Left ventricle myocardium inferior (tissue), 1 donor: ENCODE measurements around the gene RAB40C. TPM values are rescaled to one million over a fixed set of nuclear protein-coding genes. Genes with fewer than 3 reads are reported as not detected.

Experiments used
- DNase-seq: peaks from one replicate; pipeline ENCODE4 v3.0.0-alpha.2; 2020
- H3K27ac ChIP-seq: fragments of 200-600 bp; replicated peaks from 2 replicates; pipeline ENCODE4 v1.8.0; 2021
- H3K27me3 ChIP-seq: fragments of 200-600 bp; 2 replicates; pipeline ENCODE4 v1.8.0; 2021; ENCODE audit warnings: low read depth
- H3K36me3 ChIP-seq: fragments of 200-600 bp; 2 replicates; pipeline ENCODE4 v1.8.0; 2021
- H3K4me1 ChIP-seq: fragments of 200-600 bp; 2 replicates; pipeline ENCODE4 v1.8.0; 2021
- H3K4me3 ChIP-seq: fragments of 200-600 bp; 2 replicates; pipeline ENCODE4 v1.8.0; 2021; ENCODE audit warnings: mild to moderate bottlenecking, moderate library complexity
- H3K9me3 ChIP-seq: fragments of 200-600 bp; replicated peaks from 2 replicates; pipeline ENCODE4 v1.8.0; 2021
- intact Hi-C: fragments of 100-400 bp; cut with micrococcal nuclease; formaldehyde crosslinking; loops from one replicate; pipeline ENCODE4 v1.11.0; 2022
- long read RNA-seq: library from polyadenylated mRNA; unstranded; transcript quantifications from one replicate; pipeline ENCODE4 v2.0.0, GENCODE V29; 2021
- total RNA-seq: library from RNA; stranded (reverse); fragmentation: NEBNext Ultra II Directional; extraction: Animal tissue kit (Norgen Biotek cat#: 25700); gene quantifications from one replicate; pipeline ENCODE4 v1.2.1, GENCODE V29; 2021
- TF ChIP-seq, protein P1 (sequence below): fragments of 200-600 bp; IDR thresholded peaks from 2 replicates; pipeline ENCODE4 v1.8.0; 2021; ENCODE audit warnings: antibody characterized with exemption, mild to moderate bottlenecking, borderline replicate concordance
- donor health status: DM: no; HTN: yes; CAD: no; lungs with severe emphysema.

Gene RAB40C
- 10.3 TPM for total RNA-seq
- long read RNA-seq, transcript RAB40C-201 (6 exons, 2,699 nt) = major isoform, 15 of 45 reads
- long read RNA-seq, transcript RAB40C-204 (7 exons, 2,569 nt) = minor isoform, 11 of 45 reads
- long read RNA-seq, partial matches to known transcripts = 3 of 45 reads
- long read RNA-seq, other reads (novel, unspliced or antisense) = 13 of 45 reads

DNA sequence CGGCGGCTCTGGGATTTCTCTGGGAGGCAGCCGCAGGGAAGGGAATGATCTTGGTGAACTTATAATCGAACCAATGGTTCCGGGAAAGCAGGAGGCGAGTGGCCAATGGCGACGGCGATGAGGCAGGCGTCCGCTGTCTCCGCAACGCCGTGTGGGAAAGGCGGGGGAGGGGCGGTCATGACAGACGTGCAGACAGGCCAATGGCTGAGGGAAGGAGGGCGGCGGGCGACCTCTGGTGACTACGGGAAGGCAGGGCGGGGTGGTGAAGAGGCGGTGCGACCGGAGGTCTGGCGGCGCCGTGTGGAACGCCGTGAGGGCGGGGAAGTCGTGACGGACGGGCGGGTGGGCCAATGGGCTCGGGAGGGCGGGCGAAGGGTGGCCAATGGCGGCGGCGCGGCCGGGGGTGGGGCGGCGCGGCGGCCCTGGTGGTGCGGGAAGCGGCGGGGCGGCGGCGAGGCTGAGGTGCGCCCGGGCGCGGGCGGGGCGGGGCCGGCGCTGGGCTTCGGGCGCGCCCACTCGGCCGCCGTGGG, at the start of gene RAB40C:
TSS of gene RAB40C (plus strand) at position 409 of the 530 bp plus-strand sequence. CDS start 226 bp downstream, outside the sequence.
- Histone ChIP-seq H3K27ac (peak within 1 kb of the TSS; percentile 100), H3K4me3 (peak within 1 kb of the TSS; percentile 94), H3K4me1 (peaks cover 77% of the 10 kb centered on the region), H3K9me3 (no peaks in the 10 kb centered on the region), H3K27me3 (no peaks in the 10 kb centered on the region), H3K36me3 (no peaks in the 10 kb centered on the region)
- TF ChIP-seq, protein P1, sequence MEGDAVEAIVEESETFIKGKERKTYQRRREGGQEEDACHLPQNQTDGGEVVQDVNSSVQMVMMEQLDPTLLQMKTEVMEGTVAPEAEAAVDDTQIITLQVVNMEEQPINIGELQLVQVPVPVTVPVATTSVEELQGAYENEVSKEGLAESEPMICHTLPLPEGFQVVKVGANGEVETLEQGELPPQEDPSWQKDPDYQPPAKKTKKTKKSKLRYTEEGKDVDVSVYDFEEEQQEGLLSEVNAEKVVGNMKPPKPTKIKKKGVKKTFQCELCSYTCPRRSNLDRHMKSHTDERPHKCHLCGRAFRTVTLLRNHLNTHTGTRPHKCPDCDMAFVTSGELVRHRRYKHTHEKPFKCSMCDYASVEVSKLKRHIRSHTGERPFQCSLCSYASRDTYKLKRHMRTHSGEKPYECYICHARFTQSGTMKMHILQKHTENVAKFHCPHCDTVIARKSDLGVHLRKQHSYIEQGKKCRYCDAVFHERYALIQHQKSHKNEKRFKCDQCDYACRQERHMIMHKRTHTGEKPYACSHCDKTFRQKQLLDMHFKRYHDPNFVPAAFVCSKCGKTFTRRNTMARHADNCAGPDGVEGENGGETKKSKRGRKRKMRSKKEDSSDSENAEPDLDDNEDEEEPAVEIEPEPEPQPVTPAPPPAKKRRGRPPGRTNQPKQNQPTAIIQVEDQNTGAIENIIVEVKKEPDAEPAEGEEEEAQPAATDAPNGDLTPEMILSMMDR = no peak
- DNase-seq = peak; percentile 99
- intact Hi-C loops = no loop called here

GRCh38 chr16:540645-541340, 49.1 kb upstream of the RAB40C start:
- H3K36me3 ChIP-seq = peaks cover 23% of the 10 kb centered on the region
- H3K27me3 ChIP-seq = no peaks in the 10 kb centered on the region
- H3K4me1 ChIP-seq = no peaks in the 10 kb centered on the region
- no peak overlapping the region for H3K27ac ChIP-seq
- H3K4me3 ChIP-seq = no peak overlapping the region
- no peak for DNase-seq
- intact Hi-C loops = no loop called here
- no peaks in the 10 kb centered on the region for H3K9me3 ChIP-seq
- TF ChIP-seq, protein P1 = no peak

GRCh38 chr16:543301-544164, 46.3 kb upstream of the RAB40C start:
- Histone ChIP-seq H3K9me3 (no peaks in the 10 kb centered on the region), H3K36me3 (peaks cover 27% of the 10 kb centered on the region)

DNA sequence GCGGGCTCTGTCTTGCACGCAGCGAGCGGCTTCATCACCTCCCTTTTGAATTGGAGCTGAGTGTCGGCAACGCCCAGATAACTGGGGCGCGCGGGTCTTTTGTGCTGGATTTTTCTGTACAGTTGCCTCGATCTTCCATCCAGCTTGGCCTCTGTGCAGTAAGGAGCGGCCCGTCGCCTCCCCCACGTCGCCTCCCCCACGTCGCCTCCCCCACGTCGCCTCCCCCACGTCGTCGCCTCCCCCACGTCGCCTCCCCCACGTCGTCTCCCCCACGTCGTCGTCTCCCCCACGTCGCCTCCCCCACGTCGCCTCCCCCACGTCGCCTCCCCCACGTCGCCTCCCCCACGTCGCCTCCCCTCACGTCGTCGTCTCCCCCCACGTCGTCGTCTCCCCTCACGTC, 45.3 kb upstream of the RAB40C start:
- H3K27ac ChIP-seq = no peak overlapping the region
- H3K36me3 ChIP-seq = peaks cover 35% of the 10 kb centered on the region
- no peak for DNase-seq
- TF ChIP-seq, protein P1 = no peak
- H3K9me3 ChIP-seq = no peaks in the 10 kb centered on the region
- no peak overlapping the region for H3K4me3 ChIP-seq
- no peaks in the 10 kb centered on the region for H3K27me3 ChIP-seq
- intact Hi-C loops = no loop called here
- H3K4me1 ChIP-seq = no peaks in the 10 kb centered on the region

More at GRCh38 chr16:543301-544164, 46.3 kb upstream of the RAB40C start:
- Histone ChIP-seq H3K27ac (no peak overlapping the region), H3K4me3 (no peak overlapping the region), H3K27me3 (no peaks in the 10 kb centered on the region), H3K4me1 (no peaks in the 10 kb centered on the region)
- no peak for DNase-seq
- intact Hi-C loops = no loop called here
- TF ChIP-seq, protein P1 = no peak
